Lower leg skin (tissue), 3 donors: Measurements from ENCODE around the gene ARHGAP15.
"Not testable (repeated sequence)": the region's sequence is repeated elsewhere in the genome, so short reads cannot be mapped to it uniquely, and the experiment has no call there.

Experiments
- CTCF ChIP-seq, 3 donors: fragments of 450-650 bp; IDR thresholded peaks; one replicate each; pipeline ENCODE4 v1.5.1; 2016; ENCODE audit warnings: antibody characterized with exemption in 3 of 3, mild to moderate bottlenecking in 3 of 3, moderate library complexity in 2 of 3
- POLR2A ChIP-seq, 2 donors: fragments of 450-650 bp; IDR thresholded peaks; one replicate each; pipeline ENCODE4 v1.6.1; 2016 to 2017; ENCODE audit warnings: antibody characterized with exemption in 2 of 2, mild to moderate bottlenecking in 1 of 2, moderate library complexity in 1 of 2

- TF ChIP-seq CTCF, POLR2A (IDR thresholded peaks at IDR 0.05): not testable (repeated sequence)
Measured at GRCh38 chr2:143541899-143542298, 412.7 kb downstream of the ARHGAP15 start.
